ENCODE measurements around the gene CDR2.
"Not testable (repeated sequence)": the region's sequence is repeated elsewhere in the genome, so short reads cannot be mapped to it uniquely, and the experiment has no call there.

CDR2 gene

GRCh38 chr16:22353191-22353919 lies 21.1 kb downstream of the CDR2 start:
- no peak for DNase-seq (ENCODE audit: low read depth in 4 of 4, low spot score in 1 of 4)

GRCh38 chr16:22352723-22353122 lies 21.7 kb downstream of the CDR2 start:
- DNase-seq (ENCODE audit: low read depth in 4 of 4, low spot score in 1 of 4) = no peak

GRCh38 chr16:22352140-22352539 lies 22.3 kb downstream of the CDR2 start:
- DNase-seq (ENCODE audit: low read depth in 4 of 4, low spot score in 1 of 4) = no peak

- not testable (repeated sequence) for DNase-seq (ENCODE audit: low read depth in 4 of 4, low spot score in 1 of 4)
Observed at GRCh38 chr16:22351017-22351416, 23.4 kb downstream of the CDR2 start.

GRCh38 chr16:22348291-22348690 lies 26.1 kb downstream of the CDR2 start:
- DNase-seq (ENCODE audit: low read depth in 4 of 4, low spot score in 1 of 4) = no peak

GRCh38 chr16:22347100-22347820 lies 27.2 kb downstream of the CDR2 start:
- no peak for DNase-seq (ENCODE audit: low read depth in 4 of 4, low spot score in 1 of 4)

- no peak for DNase-seq (ENCODE audit: low read depth in 4 of 4, low spot score in 1 of 4)
Observed at GRCh38 chr16:22346483-22346882, 27.9 kb downstream of the CDR2 start.

- no peak for DNase-seq (ENCODE audit: low read depth in 4 of 4, low spot score in 1 of 4)
Observed at GRCh38 chr16:22342082-22342481, 32.3 kb downstream of the CDR2 start.

GRCh38 chr16:22340945-22341344 lies 33.5 kb downstream of the CDR2 start:
- DNase-seq (ENCODE audit: low read depth in 4 of 4, low spot score in 1 of 4) = no peak

GRCh38 chr16:22337849-22338635 lies 36.4 kb downstream of the CDR2 start:
- DNase-seq (ENCODE audit: low read depth in 4 of 4, low spot score in 1 of 4) = no peak

- no peak for DNase-seq (ENCODE audit: low read depth in 4 of 4, low spot score in 1 of 4)
Observed at GRCh38 chr16:22337045-22337444, 37.4 kb downstream of the CDR2 start.

GRCh38 chr16:22336581-22336980 lies 37.8 kb downstream of the CDR2 start:
- no peak for DNase-seq (ENCODE audit: low read depth in 4 of 4, low spot score in 1 of 4)

GRCh38 chr16:22335668-22336246 lies 38.7 kb downstream of the CDR2 start:
- no peak for DNase-seq (ENCODE audit: low read depth in 4 of 4, low spot score in 1 of 4)

- DNase-seq (ENCODE audit: low read depth in 4 of 4, low spot score in 1 of 4) = no peak
Observed at GRCh38 chr16:22333457-22333994, 40.9 kb downstream of the CDR2 start.

- DNase-seq (ENCODE audit: low read depth in 4 of 4, low spot score in 1 of 4) = no peak
Observed at GRCh38 chr16:22330326-22330725, 44.1 kb downstream of the CDR2 start.

- no peak for DNase-seq (ENCODE audit: low read depth in 4 of 4, low spot score in 1 of 4)
Observed at GRCh38 chr16:22329199-22329695, 45.2 kb downstream of the CDR2 start.

GRCh38 chr16:22328081-22328725 lies 46.2 kb downstream of the CDR2 start:
- no peak for DNase-seq (ENCODE audit: low read depth in 4 of 4, low spot score in 1 of 4)

GRCh38 chr16:22327446-22327775 lies 47.0 kb downstream of the CDR2 start:
- DNase-seq (ENCODE audit: low read depth in 4 of 4, low spot score in 1 of 4) = no peak

- DNase-seq (ENCODE audit: low read depth in 4 of 4, low spot score in 1 of 4) = no peak
Observed at GRCh38 chr16:22326771-22327445, 47.5 kb downstream of the CDR2 start.

- no peak for DNase-seq (ENCODE audit: low read depth in 4 of 4, low spot score in 1 of 4)
Observed at GRCh38 chr16:22326369-22326652, 48.1 kb downstream of the CDR2 start.
